ENCODE measurements around the gene FKBP1A. TPM values are rescaled to one million over a fixed set of nuclear protein-coding genes. Genes with fewer than 3 reads are reported as not detected.

The FKBP1A gene
- total and polyA plus RNA-seq, 9 of the 15 experiments (the other 6 are each of a cell fraction or from before 2014, with no cell fraction given), result 48.8 to 502 (median 89.6) TPM

DNA sequence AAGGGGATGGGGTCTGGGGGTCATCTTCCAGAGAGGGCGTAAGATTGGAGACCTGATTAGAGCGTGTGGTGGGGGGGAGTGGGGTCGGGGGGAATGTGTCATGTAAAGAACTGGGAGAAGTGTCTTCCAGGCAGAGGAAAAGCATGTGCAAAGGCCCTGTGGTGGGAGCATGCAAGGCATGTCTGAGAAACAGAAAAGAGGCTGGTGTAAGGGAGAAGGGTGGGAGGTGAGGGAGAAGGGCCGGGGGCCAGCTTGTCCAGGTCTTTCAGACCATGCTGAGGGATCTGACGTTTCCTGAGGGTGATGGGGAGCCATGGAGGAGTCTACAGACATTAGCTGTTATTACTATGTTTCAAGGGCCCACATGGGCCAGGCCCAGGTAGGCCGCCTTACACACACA is 30.4 kb upstream of the FKBP1A start (continued):
- TF ChIP-seq FOXK1 (CRISPR knock-in tag; IDR thresholded peaks at IDR 0.05; ENCODE audit: borderline replicate concordance), result no peak
- no peak for TF ChIP-seq KDM5B (IDR thresholded peaks at IDR 0.05; ENCODE audit: insufficient replicate concordance, low read depth, low read length)
- TF ChIP-seq, protein P1, sequence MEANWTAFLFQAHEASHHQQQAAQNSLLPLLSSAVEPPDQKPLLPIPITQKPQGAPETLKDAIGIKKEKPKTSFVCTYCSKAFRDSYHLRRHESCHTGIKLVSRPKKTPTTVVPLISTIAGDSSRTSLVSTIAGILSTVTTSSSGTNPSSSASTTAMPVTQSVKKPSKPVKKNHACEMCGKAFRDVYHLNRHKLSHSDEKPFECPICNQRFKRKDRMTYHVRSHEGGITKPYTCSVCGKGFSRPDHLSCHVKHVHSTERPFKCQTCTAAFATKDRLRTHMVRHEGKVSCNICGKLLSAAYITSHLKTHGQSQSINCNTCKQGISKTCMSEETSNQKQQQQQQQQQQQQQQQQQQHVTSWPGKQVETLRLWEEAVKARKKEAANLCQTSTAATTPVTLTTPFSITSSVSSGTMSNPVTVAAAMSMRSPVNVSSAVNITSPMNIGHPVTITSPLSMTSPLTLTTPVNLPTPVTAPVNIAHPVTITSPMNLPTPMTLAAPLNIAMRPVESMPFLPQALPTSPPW (CRISPR knock-in tag; IDR thresholded peaks at IDR 0.05), result no peak
- no peak for TF ChIP-seq BMI1 (IDR thresholded peaks at IDR 0.05; ENCODE audit: low read length)

DNA sequence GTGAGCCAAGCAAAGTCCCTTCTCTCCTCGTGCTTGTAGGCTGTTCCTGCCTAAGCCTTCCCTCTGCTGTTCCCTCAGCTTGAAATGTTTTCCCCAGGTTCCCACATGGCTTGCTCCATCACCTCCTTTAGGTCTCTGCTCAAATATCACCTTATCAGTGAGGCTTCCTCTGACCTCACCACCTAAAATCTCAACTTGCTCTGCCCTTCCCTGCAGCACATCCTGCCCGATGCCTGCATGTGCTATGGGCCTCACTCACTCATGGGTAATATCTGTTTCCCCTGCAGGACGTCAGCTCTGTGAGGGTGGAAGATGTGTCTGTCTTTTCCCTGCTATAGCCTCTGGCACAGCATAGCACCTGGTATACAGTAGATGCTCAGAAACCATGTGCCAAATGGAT is 29.9 kb upstream of the FKBP1A start:
- 44% methylated on average over 3 of the region's 3 CpGs for WGBS (ENCODE audit: insufficient coverage, low coverage, missing lambda C conversion rate)
- no peak for DNase-seq (ENCODE audit: extremely low read depth in 1 of 4, low spot score in 3 of 4)
- Histone ChIP-seq H3K36me3 (ENCODE audit: control insufficient read depth, insufficient read depth, low read length) (no peaks in the 10 kb centered on the region), H3K27me3 (ENCODE audit: control insufficient read depth in 2 of 2, insufficient read depth in 2 of 2, low read length in 2 of 2) (no peaks in the 10 kb centered on the region), H3K9ac (ENCODE audit: insufficient read depth in 1 of 2, low read depth in 2 of 2, low read length in 2 of 2) (no peak overlapping the region), H2AFZ (ENCODE audit: low read depth, low read length) (no peak overlapping the region), H3K4me2 (ENCODE audit: insufficient read depth, low read length) (no peak overlapping the region), H3K4me3 (no peak overlapping the region), H3K9me1 (ENCODE audit: control insufficient read depth, insufficient read depth, low read length) (no peaks in the 10 kb centered on the region), H3K79me2 (ENCODE audit: control insufficient read depth, insufficient read depth, low read length) (no peaks in the 10 kb centered on the region), H3K9me3 (replicated peaks; ENCODE audit: control insufficient read depth, insufficient read depth, low read depth, low read length) (no peaks in the 10 kb centered on the region), H4K20me1 (replicated peaks; ENCODE audit: control insufficient read depth, insufficient read depth, low read length) (no peaks in the 10 kb centered on the region), H3K27ac (ENCODE audit: extremely low read depth, low read depth, low read length) (no peak overlapping the region), H3K4me1 (replicated peaks in 1 of 2; ENCODE audit: control insufficient read depth in 2 of 2, insufficient read depth in 2 of 2, low read length in 2 of 2) (peaks cover 4 to 11% of the 10 kb centered on the region in 2 experiments; a peak in 3 of 5 replicates)
- FAIRE-seq, result no peak
- ChIA-PET POLR2A (no interaction called here), CTCF (ENCODE audit: low intra/inter-chr PET ratio) (no interaction called here)
- no TSS peak for BruUV-seq (replicated peaks)
- in situ Hi-C loops (cut with MboI), result no loop called here
- ATAC-seq, result no peak
- intact Hi-C loops (cut with micrococcal nuclease), result loop anchor here (1.0 kb wide), 1 partner anchor 48 kb away; no protein-coding TSS in a partner anchor
- TF ChIP-seq TRIM24 (IDR thresholded peaks at IDR 0.05) (no peak), CC2D1A (IDR thresholded peaks at IDR 0.05) (no peak), SAP30 (IDR thresholded peaks at IDR 0.05; ENCODE audit: borderline replicate concordance, insufficient read depth, low read depth, low read length, poor library complexity, severe bottlenecking) (no peak), NCOA6 (IDR thresholded peaks at IDR 0.05) (no peak), TOE1 (IDR thresholded peaks at IDR 0.05; ENCODE audit: borderline replicate concordance) (no peak), TOE1 (CRISPR knock-in tag; IDR thresholded peaks at IDR 0.05; ENCODE audit: borderline replicate concordance, low read depth) (no peak), NFRKB (IDR thresholded peaks at IDR 0.05; ENCODE audit: low read depth) (no peak), SUPT5H (IDR thresholded peaks at IDR 0.05) (no peak), ILK (tag; IDR thresholded peaks at IDR 0.05; ENCODE audit: borderline replicate concordance, low read depth) (no peak), ZFP30 (CRISPR knock-in tag; IDR thresholded peaks at IDR 0.05; ENCODE audit: borderline replicate concordance) (no peak), SIN3B (IDR thresholded peaks at IDR 0.05; ENCODE audit: low read depth) (no peak), EGR1 (conservative IDR thresholded peaks at IDR 0.05) (no peak), SIN3A (IDR thresholded peaks at IDR 0.05; ENCODE audit: borderline replicate concordance in 2 of 2, control insufficient read depth in 1 of 2, low read depth in 2 of 2, low read length in 2 of 2) (no peak), STAT5B (CRISPR knock-in tag; IDR thresholded peaks at IDR 0.05) (no peak), GATA2 (CRISPR knock-in tag; IDR thresholded peaks at IDR 0.05) (no peak)
- TF ChIP-seq, protein P2, sequence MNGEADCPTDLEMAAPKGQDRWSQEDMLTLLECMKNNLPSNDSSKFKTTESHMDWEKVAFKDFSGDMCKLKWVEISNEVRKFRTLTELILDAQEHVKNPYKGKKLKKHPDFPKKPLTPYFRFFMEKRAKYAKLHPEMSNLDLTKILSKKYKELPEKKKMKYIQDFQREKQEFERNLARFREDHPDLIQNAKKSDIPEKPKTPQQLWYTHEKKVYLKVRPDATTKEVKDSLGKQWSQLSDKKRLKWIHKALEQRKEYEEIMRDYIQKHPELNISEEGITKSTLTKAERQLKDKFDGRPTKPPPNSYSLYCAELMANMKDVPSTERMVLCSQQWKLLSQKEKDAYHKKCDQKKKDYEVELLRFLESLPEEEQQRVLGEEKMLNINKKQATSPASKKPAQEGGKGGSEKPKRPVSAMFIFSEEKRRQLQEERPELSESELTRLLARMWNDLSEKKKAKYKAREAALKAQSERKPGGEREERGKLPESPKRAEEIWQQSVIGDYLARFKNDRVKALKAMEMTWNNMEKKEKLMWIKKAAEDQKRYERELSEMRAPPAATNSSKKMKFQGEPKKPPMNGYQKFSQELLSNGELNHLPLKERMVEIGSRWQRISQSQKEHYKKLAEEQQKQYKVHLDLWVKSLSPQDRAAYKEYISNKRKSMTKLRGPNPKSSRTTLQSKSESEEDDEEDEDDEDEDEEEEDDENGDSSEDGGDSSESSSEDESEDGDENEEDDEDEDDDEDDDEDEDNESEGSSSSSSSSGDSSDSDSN (IDR thresholded peaks at IDR 0.05; ENCODE audit: borderline replicate concordance in 1 of 2, low read depth in 2 of 2, low read length in 2 of 2), result no peak

Measured in K562 (cell line).